Measurements from ENCODE around the gene PRSS50.
A peak's percentile ranks its signal among the peaks of the same experiment; 100 is the strongest.

The PRSS50 gene

DNA sequence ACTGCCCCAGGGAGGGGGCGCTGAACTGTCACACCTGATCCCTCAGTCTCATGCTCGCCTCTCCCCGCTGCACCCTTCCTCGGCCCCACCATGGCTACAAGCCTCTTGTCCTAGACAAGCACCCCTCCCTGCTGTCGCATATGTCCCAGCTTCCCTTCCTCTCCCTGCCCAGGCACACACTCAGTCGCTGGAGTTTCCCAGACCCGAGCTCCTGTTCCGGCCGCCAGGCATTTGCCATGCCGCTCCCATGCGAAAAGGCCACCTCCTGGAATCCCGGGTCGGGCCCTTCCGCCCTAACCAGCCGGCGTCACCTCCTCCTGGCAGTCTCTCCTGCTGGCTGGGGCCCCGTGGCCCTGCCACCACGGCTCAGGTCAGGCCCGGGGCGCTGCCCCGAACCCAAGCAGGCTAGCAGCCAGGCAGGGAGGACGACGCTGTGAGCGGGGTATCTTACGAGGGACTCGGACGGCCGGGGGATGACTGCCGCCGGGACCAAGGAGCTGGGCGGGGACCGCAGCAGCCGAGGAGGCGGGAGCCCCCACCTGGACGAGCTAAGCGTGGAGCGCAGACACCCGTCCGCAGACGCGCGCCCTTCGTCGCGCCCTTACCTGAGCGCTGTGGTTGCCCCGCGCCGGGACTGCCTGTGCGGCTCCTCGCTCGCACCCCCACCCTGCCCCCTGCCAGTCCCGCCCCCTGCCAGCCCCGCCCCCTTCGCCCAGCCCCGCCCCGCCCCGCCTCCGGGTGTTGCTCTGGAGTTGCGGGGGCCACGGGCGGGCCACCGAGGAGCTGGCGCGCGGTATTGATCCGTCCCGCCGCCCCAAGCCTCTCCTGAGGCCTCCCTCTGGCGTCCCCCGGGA is 24.4 kb downstream of the PRSS50 start, which contains the start of gene ALS2CL:
Gene ALS2CL (minus strand): TSS at position 642 of the 854 bp plus-strand sequence. CDS start 4,239 bp downstream, outside the sequence.
- H3K36me3 ChIP-seq (ENCODE audit: insufficient read depth, low read depth, low read length), result no peaks in the 10 kb centered on the region
- H3K9ac ChIP-seq (ENCODE audit: low read depth, low read length), result peak within 1 kb of the TSS; percentile 30; the same call in 1 of the 2 replicates
- no peaks in the 10 kb centered on the region for H3K9me3 ChIP-seq (ENCODE audit: insufficient read depth, low read depth, low read length)
- H3K27me3 ChIP-seq (ENCODE audit: insufficient read depth, low read length), result peaks cover 35% of the 10 kb centered on the region
- no peak within 1 kb of the TSS for H3K27ac ChIP-seq (ENCODE audit: low read length)
- peak within 1 kb of the TSS; percentile 63 for H3K4me3 ChIP-seq (ENCODE audit: low read length)
- H3K4me1 ChIP-seq (ENCODE audit: insufficient read depth, low read length), result peaks cover 6% of the 10 kb centered on the region

DNA sequence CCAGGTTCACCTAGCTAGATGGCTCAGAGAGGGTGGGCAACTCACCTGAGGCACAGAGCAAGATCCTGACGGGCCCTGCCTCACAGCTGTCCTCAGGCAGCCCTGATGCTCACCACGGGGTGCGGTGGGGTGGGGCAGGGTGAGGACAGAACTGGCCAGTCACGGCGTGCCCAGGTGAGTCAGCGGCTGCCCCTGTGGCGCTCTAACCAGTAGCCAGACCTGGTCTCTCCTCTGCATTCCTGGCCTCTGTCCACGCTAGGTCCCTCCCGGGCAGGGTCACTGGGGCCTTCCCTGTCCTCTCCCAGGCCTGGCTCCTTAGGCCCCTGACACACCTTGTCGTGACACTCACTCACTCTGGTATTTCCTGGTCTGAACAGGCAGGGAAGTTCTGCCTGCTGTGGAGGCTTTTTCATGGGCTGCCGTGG is 25.1 kb downstream of the PRSS50 start:
- Histone ChIP-seq H3K4me3 (ENCODE audit: low read length) (peak overlapping the region; percentile 63), H3K36me3 (ENCODE audit: insufficient read depth, low read depth, low read length) (no peaks in the 10 kb centered on the region), H3K9ac (ENCODE audit: low read depth, low read length) (peak overlapping the region; percentile 30; the same call in 1 of the 2 replicates), H3K9me3 (ENCODE audit: insufficient read depth, low read depth, low read length) (no peaks in the 10 kb centered on the region), H3K27me3 (ENCODE audit: insufficient read depth, low read length) (peaks cover 35% of the 10 kb centered on the region), H3K27ac (ENCODE audit: low read length) (no peak overlapping the region), H3K4me1 (ENCODE audit: insufficient read depth, low read length) (peaks cover 6% of the 10 kb centered on the region)

DNA sequence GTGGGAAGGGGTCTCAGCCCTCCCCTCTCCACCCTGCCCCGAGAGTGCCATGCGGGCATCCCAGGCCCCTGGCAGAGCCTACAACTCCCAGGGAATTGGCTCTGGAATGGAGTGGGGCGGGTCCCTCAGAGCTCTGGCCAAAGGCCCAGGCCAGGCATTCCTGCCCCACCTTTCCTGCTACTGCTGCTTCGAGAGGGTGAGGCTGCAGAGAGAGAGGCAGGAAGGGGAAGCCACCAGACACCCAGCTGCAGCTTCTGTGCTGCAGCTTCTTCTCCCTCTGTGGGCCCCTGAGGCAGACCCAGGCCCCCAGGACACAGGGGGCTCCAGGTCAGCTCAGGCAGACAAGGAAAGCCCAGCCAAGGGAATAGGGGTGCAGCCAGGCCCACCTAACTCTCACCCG is 26.9 kb downstream of the PRSS50 start:
- H3K4me3 ChIP-seq (ENCODE audit: low read length), result no peak overlapping the region

DNA sequence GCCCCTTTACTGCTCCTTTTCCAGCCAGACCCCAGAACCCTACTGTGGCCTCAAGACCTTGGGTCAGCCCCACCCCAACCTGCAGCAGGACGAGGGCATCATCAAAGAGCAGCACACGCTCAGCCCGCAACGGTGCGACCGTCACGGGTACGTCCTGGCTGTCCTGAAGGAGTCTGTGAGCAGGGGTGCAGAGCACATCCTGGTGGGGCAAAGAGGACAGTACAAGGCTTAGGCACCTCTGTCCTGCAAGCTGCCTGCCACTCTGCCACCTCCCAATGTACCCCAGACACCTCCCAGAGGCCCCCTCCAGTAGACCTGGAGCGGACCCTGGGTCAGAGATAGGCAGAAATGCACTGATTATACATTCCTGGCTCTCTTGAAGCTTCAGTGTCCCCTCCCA is 32.2 kb downstream of the PRSS50 start:
- Histone ChIP-seq H3K27ac (ENCODE audit: low read length) (no peak overlapping the region), H3K4me3 (ENCODE audit: low read length) (no peak overlapping the region), H3K36me3 (ENCODE audit: insufficient read depth, low read depth, low read length) (no peaks in the 10 kb centered on the region), H3K9me3 (ENCODE audit: insufficient read depth, low read depth, low read length) (no peaks in the 10 kb centered on the region), H3K27me3 (ENCODE audit: insufficient read depth, low read length) (no peaks in the 10 kb centered on the region), H3K9ac (ENCODE audit: low read depth, low read length) (no peak overlapping the region), H3K4me1 (ENCODE audit: insufficient read depth, low read length) (no peaks in the 10 kb centered on the region)

More for the DNA sequence above, 26.9 kb downstream of the PRSS50 start:
- Histone ChIP-seq H3K9me3 (ENCODE audit: insufficient read depth, low read depth, low read length) (no peaks in the 10 kb centered on the region), H3K9ac (ENCODE audit: low read depth, low read length) (no peak overlapping the region), H3K27ac (ENCODE audit: low read length) (no peak overlapping the region), H3K27me3 (ENCODE audit: insufficient read depth, low read length) (peaks cover 35% of the 10 kb centered on the region), H3K4me1 (ENCODE audit: insufficient read depth, low read length) (peaks cover 6% of the 10 kb centered on the region), H3K36me3 (ENCODE audit: insufficient read depth, low read depth, low read length) (no peaks in the 10 kb centered on the region)

DNA sequence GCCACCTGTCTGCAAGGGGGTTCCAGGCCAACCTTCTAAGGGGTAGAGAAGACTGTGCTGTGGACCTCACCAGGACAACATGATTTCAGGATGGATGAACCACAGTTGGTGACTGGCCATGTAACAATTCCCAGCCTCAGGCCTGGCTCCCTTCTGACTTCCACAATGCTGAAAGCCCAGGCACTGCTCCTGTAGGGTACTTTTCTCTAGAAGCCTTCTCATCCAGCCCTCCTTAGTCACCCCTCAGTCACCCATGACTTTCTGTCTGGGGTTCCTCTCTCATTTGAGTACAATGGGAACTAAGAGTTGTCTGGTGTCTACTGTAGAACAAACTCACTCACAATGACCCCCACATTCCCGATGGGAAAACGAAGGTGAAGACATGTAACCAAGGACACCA is 32.8 kb downstream of the PRSS50 start:
- Histone ChIP-seq H3K9me3 (ENCODE audit: insufficient read depth, low read depth, low read length) (no peaks in the 10 kb centered on the region), H3K9ac (ENCODE audit: low read depth, low read length) (no peak overlapping the region), H3K27ac (ENCODE audit: low read length) (no peak overlapping the region), H3K27me3 (ENCODE audit: insufficient read depth, low read length) (no peaks in the 10 kb centered on the region), H3K4me3 (ENCODE audit: low read length) (no peak overlapping the region), H3K36me3 (ENCODE audit: insufficient read depth, low read depth, low read length) (no peaks in the 10 kb centered on the region), H3K4me1 (ENCODE audit: insufficient read depth, low read length) (no peaks in the 10 kb centered on the region)

DNA sequence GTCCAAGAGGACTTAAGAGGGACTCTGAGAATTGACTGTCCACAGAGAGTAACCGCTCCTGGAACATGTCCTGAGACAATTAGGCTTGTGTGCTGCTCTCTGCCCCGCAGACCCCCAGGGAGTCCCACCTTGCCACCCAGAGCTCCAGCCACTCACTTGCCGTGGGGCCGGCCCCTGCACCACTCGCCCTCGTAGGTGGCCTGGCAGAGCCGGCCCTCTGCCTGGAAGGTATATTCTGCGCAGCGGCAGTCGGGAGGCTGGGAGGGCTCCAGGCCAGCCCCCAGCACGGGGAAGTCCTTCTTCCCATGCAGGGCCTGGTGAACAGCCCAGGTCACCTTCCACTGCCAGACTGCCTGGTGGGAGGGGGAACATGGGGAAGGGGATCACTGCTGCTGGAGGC is 34.7 kb downstream of the PRSS50 start:
- Histone ChIP-seq H3K27me3 (ENCODE audit: insufficient read depth, low read length) (no peaks in the 10 kb centered on the region), H3K9ac (ENCODE audit: low read depth, low read length) (no peak overlapping the region), H3K27ac (ENCODE audit: low read length) (no peak overlapping the region), H3K9me3 (ENCODE audit: insufficient read depth, low read depth, low read length) (no peaks in the 10 kb centered on the region), H3K4me1 (ENCODE audit: insufficient read depth, low read length) (no peaks in the 10 kb centered on the region), H3K36me3 (ENCODE audit: insufficient read depth, low read depth, low read length) (no peaks in the 10 kb centered on the region), H3K4me3 (ENCODE audit: low read length) (no peak overlapping the region)

DNA sequence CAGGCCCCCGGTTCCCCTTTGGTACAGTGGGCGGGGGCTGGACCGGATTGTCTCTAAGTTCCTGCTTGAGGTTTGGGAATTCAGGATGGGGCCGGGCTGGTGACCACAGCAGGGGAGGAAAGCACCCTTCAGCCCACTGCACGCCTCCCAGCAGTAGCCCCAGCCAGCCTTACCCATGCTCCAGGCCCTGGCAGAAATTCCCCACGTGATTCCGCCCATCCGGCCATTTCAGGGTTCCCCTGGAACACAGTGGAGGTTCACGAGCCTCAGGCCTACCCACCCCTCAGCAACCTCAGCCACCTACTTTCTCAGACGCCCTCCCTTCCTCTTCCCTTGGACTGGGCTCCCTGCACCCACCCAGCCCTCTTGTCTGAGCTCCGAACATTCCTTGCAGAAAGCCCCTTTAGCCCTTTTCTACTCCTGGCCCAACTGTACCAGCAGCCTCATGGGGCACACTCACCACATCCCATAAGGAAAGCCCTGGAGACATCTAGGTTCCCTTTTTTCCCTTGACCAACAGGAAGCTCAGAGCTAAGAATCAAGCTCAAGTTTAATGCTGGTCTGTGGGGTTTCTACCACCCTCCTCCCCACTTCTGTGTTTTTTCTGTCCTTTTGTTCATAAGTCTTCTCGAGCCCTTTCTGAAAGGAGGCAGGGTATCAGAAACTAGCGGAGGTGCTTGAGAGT is 35.7 kb downstream of the PRSS50 start:
- Histone ChIP-seq H3K36me3 (ENCODE audit: insufficient read depth, low read depth, low read length) (no peaks in the 10 kb centered on the region), H3K9me3 (ENCODE audit: insufficient read depth, low read depth, low read length) (no peaks in the 10 kb centered on the region), H3K27ac (ENCODE audit: low read length) (no peak overlapping the region), H3K4me1 (ENCODE audit: insufficient read depth, low read length) (no peaks in the 10 kb centered on the region), H3K9ac (ENCODE audit: low read depth, low read length) (no peak overlapping the region), H3K4me3 (ENCODE audit: low read length) (no peak overlapping the region), H3K27me3 (ENCODE audit: insufficient read depth, low read length) (no peaks in the 10 kb centered on the region)

DNA sequence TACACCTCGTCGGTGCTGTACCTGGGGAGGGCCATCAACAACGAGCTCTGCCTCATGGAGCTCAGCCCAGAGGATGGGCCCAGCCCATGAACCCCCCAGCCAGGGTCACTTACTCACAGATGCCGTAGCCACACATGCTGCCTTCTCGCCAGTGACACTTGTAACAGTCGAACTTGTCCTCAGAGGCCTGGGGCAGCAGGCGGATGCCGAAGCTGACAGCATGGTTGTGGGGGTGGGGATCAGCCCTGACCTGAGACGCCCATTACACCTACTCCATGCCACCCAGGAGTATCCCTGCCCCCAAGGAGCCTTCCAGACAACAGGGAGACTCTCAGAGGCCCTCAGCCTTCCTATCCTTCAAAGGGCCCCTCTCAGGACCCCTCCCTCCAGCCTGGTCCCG is 36.3 kb downstream of the PRSS50 start:
- no peaks in the 10 kb centered on the region for H3K36me3 ChIP-seq (ENCODE audit: insufficient read depth, low read depth, low read length)
- H3K27ac ChIP-seq (ENCODE audit: low read length), result no peak overlapping the region
- H3K9me3 ChIP-seq (ENCODE audit: insufficient read depth, low read depth, low read length), result no peaks in the 10 kb centered on the region
- H3K4me1 ChIP-seq (ENCODE audit: insufficient read depth, low read length), result no peaks in the 10 kb centered on the region
- no peak overlapping the region for H3K9ac ChIP-seq (ENCODE audit: low read depth, low read length)
- no peak overlapping the region for H3K4me3 ChIP-seq (ENCODE audit: low read length)
- H3K27me3 ChIP-seq (ENCODE audit: insufficient read depth, low read length), result no peaks in the 10 kb centered on the region

DNA sequence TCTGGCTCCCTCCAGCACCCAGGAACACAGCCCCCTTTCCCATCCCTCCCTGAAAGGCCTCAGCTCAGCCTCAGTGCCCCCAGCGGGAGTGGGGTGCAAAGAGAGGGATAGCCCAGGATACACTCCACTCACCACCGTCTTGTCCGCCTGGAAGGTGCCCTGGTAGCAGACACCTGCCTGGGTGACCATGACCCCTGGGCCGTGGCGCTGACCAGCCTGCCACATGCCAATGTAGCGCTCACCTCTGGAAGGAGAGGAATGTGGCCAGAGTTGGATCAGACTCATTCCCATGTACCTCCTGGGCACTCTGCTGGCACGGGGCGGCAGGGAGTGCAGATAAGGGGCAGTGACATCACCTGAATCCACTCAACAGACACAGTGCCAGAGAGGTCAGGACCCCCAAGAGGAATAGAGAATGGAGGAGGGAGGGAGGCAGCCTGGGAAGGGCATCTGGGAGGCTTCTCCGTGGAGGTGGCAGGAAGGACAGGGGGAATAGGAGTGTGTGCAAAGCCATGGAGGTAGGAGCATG is 37.3 kb downstream of the PRSS50 start:
- no peaks in the 10 kb centered on the region for H3K27me3 ChIP-seq (ENCODE audit: insufficient read depth, low read length)
- no peak overlapping the region for H3K4me3 ChIP-seq (ENCODE audit: low read length)
- H3K27ac ChIP-seq (ENCODE audit: low read length), result no peak overlapping the region
- H3K4me1 ChIP-seq (ENCODE audit: insufficient read depth, low read length), result no peaks in the 10 kb centered on the region
- no peaks in the 10 kb centered on the region for H3K36me3 ChIP-seq (ENCODE audit: insufficient read depth, low read depth, low read length)
- H3K9me3 ChIP-seq (ENCODE audit: insufficient read depth, low read depth, low read length), result no peaks in the 10 kb centered on the region
- no peak overlapping the region for H3K9ac ChIP-seq (ENCODE audit: low read depth, low read length)

DNA sequence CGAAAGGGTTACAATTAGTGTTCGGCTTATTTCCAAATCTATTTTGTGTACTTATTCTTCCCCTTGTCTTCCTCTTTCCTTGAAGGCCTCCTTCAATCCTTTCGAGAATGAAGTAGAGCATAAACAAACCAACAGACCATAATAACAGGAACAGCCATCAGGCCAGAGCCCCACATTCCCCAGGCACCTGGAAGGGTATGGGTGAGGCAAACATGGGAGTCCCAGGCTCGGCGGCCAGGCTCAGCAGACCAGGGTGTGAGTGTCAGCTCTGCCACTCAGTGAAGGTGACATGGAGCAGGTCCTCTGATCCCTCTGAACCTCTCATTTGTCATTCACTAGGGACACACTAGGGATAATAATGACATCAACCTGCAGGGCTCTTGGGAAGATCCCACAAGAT is 38.0 kb downstream of the PRSS50 start:
- no peak overlapping the region for H3K9ac ChIP-seq (ENCODE audit: low read depth, low read length)
- H3K4me1 ChIP-seq (ENCODE audit: insufficient read depth, low read length), result no peaks in the 10 kb centered on the region
- H3K27me3 ChIP-seq (ENCODE audit: insufficient read depth, low read length), result no peaks in the 10 kb centered on the region
- no peaks in the 10 kb centered on the region for H3K36me3 ChIP-seq (ENCODE audit: insufficient read depth, low read depth, low read length)
- no peaks in the 10 kb centered on the region for H3K9me3 ChIP-seq (ENCODE audit: insufficient read depth, low read depth, low read length)
- no peak overlapping the region for H3K4me3 ChIP-seq (ENCODE audit: low read length)
- H3K27ac ChIP-seq (ENCODE audit: low read length), result no peak overlapping the region

DNA sequence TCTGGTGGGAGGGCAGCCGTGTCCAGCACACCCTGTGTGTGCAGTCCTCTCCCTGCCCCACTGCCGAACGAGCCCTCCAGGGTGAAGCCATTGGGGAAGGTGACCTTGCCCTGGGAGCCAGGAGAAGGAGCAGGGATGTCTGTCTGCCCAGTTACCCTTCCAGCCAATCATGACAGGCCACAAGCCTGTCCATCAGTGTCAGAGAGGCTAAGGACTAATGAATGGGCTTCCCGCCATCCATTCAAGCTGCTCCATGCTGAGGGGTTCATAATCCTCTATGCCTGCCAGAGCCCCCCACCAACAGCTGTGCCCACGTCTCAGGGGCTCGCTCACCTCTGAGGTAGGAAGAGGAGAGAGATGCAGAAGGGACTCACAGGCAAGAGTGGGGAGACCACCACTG is 39.4 kb downstream of the PRSS50 start:
- Histone ChIP-seq H3K9ac (ENCODE audit: low read depth, low read length) (no peak overlapping the region), H3K27me3 (ENCODE audit: insufficient read depth, low read length) (no peaks in the 10 kb centered on the region), H3K4me3 (ENCODE audit: low read length) (no peak overlapping the region), H3K4me1 (ENCODE audit: insufficient read depth, low read length) (no peaks in the 10 kb centered on the region), H3K27ac (ENCODE audit: low read length) (no peak overlapping the region), H3K9me3 (ENCODE audit: insufficient read depth, low read depth, low read length) (no peaks in the 10 kb centered on the region), H3K36me3 (ENCODE audit: insufficient read depth, low read depth, low read length) (no peaks in the 10 kb centered on the region)

DNA sequence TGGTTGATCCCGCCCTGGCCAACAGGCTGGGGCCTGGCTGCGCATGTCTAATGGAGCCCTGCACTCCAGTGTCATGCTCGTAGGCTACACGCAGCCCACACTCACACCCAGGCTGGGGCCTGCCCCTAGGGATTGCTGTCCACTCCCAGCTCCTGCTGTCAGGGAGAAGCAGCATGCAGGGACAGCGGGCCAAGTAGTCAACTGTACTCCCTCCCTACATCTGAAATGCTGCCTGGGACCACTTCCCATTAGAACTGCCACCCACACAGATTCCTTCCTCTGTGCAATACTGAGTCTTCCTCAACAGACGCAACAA is 40.3 kb downstream of the PRSS50 start:
- no peaks in the 10 kb centered on the region for H3K4me1 ChIP-seq (ENCODE audit: insufficient read depth, low read length)
- H3K36me3 ChIP-seq (ENCODE audit: insufficient read depth, low read depth, low read length), result no peaks in the 10 kb centered on the region
- H3K9ac ChIP-seq (ENCODE audit: low read depth, low read length), result no peak overlapping the region
- no peaks in the 10 kb centered on the region for H3K9me3 ChIP-seq (ENCODE audit: insufficient read depth, low read depth, low read length)
- no peak overlapping the region for H3K27ac ChIP-seq (ENCODE audit: low read length)
- no peak overlapping the region for H3K4me3 ChIP-seq (ENCODE audit: low read length)
- no peaks in the 10 kb centered on the region for H3K27me3 ChIP-seq (ENCODE audit: insufficient read depth, low read length)

Data from iPS-20b (cell line).